ENCODE data around the gene SLC49A3. TPM values are rescaled to one million over a fixed set of nuclear protein-coding genes. Genes with fewer than 3 reads are reported as not detected.

The SLC49A3 gene
- total and polyA plus RNA-seq, 2 of the 13 experiments (the other 11 are each of a cell fraction or from before 2014, with no cell fraction given), result 0.07 to 0.17 TPM

- TF ChIP-seq ZNF770 (CRISPR knock-in tag; IDR thresholded peaks at IDR 0.05), result no peak
- TF ChIP-seq RFXAP (CRISPR knock-in tag; IDR thresholded peaks at IDR 0.05; ENCODE audit: borderline replicate concordance), result no peak
- TF ChIP-seq SP1 (IDR thresholded peaks at IDR 0.05), result no peak
- peak; percentile 75 for TF ChIP-seq SP1 (CRISPR knock-in tag; IDR thresholded peaks at IDR 0.05)
- TF ChIP-seq GTF3A (CRISPR knock-in tag; conservative IDR thresholded peaks at IDR 0.05), result no peak
- no peak for TF ChIP-seq ZHX2 (IDR thresholded peaks at IDR 0.05; ENCODE audit: low read depth)
- no peak for TF ChIP-seq ZHX2 (CRISPR knock-in tag; IDR thresholded peaks at IDR 0.05; ENCODE audit: borderline replicate concordance)
- TF ChIP-seq MBD4 (IDR thresholded peaks at IDR 0.05; ENCODE audit: borderline replicate concordance, low read length), result no peak
- TF ChIP-seq CBX5 (CRISPR knock-in tag; IDR thresholded peaks at IDR 0.05; ENCODE audit: borderline replicate concordance), result no peak
- TF ChIP-seq ATF2 (CRISPR knock-in tag; IDR thresholded peaks at IDR 0.05), result 0 out of 2 replicates have a peak, but pooled peaks have one; percentile 34
- TF ChIP-seq FIP1L1 (IDR thresholded peaks at IDR 0.05; ENCODE audit: borderline replicate concordance, insufficient read depth, low read depth, low read length), result no peak
- TF ChIP-seq FOXA1 (IDR thresholded peaks at IDR 0.05), result no peak
- peak; percentile 86 for TF ChIP-seq FOXA1 (CRISPR knock-in tag; IDR thresholded peaks at IDR 0.05)
- no peak for TF ChIP-seq ZNF598 (CRISPR knock-in tag; IDR thresholded peaks at IDR 0.05; ENCODE audit: borderline replicate concordance)
- no peak for TF ChIP-seq ZNF776 (CRISPR knock-in tag; IDR thresholded peaks at IDR 0.05)
- no peak for TF ChIP-seq NAIF1 (CRISPR knock-in tag; IDR thresholded peaks at IDR 0.05; ENCODE audit: borderline replicate concordance)
- TF ChIP-seq ZNF280B (CRISPR knock-in tag; IDR thresholded peaks at IDR 0.05; ENCODE audit: borderline replicate concordance), result 0 out of 2 replicates have a peak, but pooled peaks have one; percentile 8
- no peak for TF ChIP-seq DMAP1 (CRISPR knock-in tag; IDR thresholded peaks at IDR 0.05)
- TF ChIP-seq IKZF1 (IDR thresholded peaks at IDR 0.05), result no peak
- TF ChIP-seq FOSL2 (CRISPR knock-in tag; IDR thresholded peaks at IDR 0.05), result peak; percentile 54
These were observed 11.3 kb downstream of the SLC49A3 start (continued) for GRCh38 chr4:677431-678293.
